Measurements from ENCODE around the gene IL17C. TPM values are rescaled to one million over a fixed set of nuclear protein-coding genes. Genes with fewer than 3 reads are reported as not detected.

IL17C gene
- total and polyA plus RNA-seq, 2 experiments from 2014 or later: 0.57 TPM; not detected in 1

GRCh38 chr16:88653101-88653500 is 14.7 kb downstream of the IL17C start:
- Histone ChIP-seq H3K27me3 (no peaks in the 10 kb centered on the region), H3K27ac (no peak overlapping the region), H2AFZ (no peak overlapping the region), H4K20me1 (ENCODE audit: insufficient read depth, poor library complexity, severe bottlenecking) (peaks cover 9% of the 10 kb centered on the region), H3K79me2 (peaks cover 15% of the 10 kb centered on the region), H3K36me3 (replicated peaks; ENCODE audit: insufficient read depth, low read depth) (no peaks in the 10 kb centered on the region), H3K9me2 (replicated peaks; ENCODE audit: insufficient read depth) (no peaks in the 10 kb centered on the region), H3K9me3 (ENCODE audit: low read depth) (no peaks in the 10 kb centered on the region), H3K4me1 (ENCODE audit: insufficient read depth) (peaks cover 15% of the 10 kb centered on the region), H3K4me3 (no peak overlapping the region), H3K4me2 (no peak overlapping the region)
- TF ChIP-seq CTCF (IDR thresholded peaks at IDR 0.05; ENCODE audit: poor library complexity) (no peak), EZH2phosphoT487 (IDR thresholded peaks at IDR 0.05; ENCODE audit: low read depth, severe bottlenecking, unreplicated experiment) (no peak), EZH2 (IDR thresholded peaks at IDR 0.05; ENCODE audit: borderline replicate concordance) (no peak)
- DNase-seq (ENCODE audit: low spot score): no peak
- 91% methylated on average over 13 of the region's 13 CpGs for WGBS (ENCODE audit: low lambda C conversion rate, missing lambda C conversion rate)

- peaks cover 12% of the 10 kb centered on the region for H3K79me2 ChIP-seq
- peaks cover 15% of the 10 kb centered on the region for H3K4me1 ChIP-seq (ENCODE audit: insufficient read depth)
- peaks cover 5% of the 10 kb centered on the region for H4K20me1 ChIP-seq (ENCODE audit: insufficient read depth, poor library complexity, severe bottlenecking)
- no peak for DNase-seq (ENCODE audit: low spot score)
- H2AFZ ChIP-seq: no peak overlapping the region
- WGBS (ENCODE audit: low lambda C conversion rate, missing lambda C conversion rate): 94% methylated on average over 32 of the region's 32 CpGs
- no peak overlapping the region for H3K4me2 ChIP-seq
- H3K9me3 ChIP-seq (ENCODE audit: low read depth): no peaks in the 10 kb centered on the region
- no peaks in the 10 kb centered on the region for H3K27me3 ChIP-seq
- no peaks in the 10 kb centered on the region for H3K9me2 ChIP-seq (replicated peaks; ENCODE audit: insufficient read depth)
- H3K27ac ChIP-seq: no peak overlapping the region
- no peak for TF ChIP-seq CTCF (IDR thresholded peaks at IDR 0.05; ENCODE audit: poor library complexity)
- no peak for TF ChIP-seq EZH2 (IDR thresholded peaks at IDR 0.05; ENCODE audit: borderline replicate concordance)
- TF ChIP-seq EZH2phosphoT487 (IDR thresholded peaks at IDR 0.05; ENCODE audit: low read depth, severe bottlenecking, unreplicated experiment): no peak
- H3K4me3 ChIP-seq: no peak overlapping the region
- no peaks in the 10 kb centered on the region for H3K36me3 ChIP-seq (replicated peaks; ENCODE audit: insufficient read depth, low read depth)
These were observed 15.4 kb downstream of the IL17C start for GRCh38 chr16:88653596-88654362.

GRCh38 chr16:88654363-88655052 is 16.1 kb downstream of the IL17C start:
- Histone ChIP-seq H3K27ac (no peak overlapping the region), H3K27me3 (no peaks in the 10 kb centered on the region), H2AFZ (no peak overlapping the region), H3K9me3 (ENCODE audit: low read depth) (no peaks in the 10 kb centered on the region), H3K36me3 (replicated peaks; ENCODE audit: insufficient read depth, low read depth) (no peaks in the 10 kb centered on the region), H3K79me2 (peaks cover 15% of the 10 kb centered on the region), H4K20me1 (ENCODE audit: insufficient read depth, poor library complexity, severe bottlenecking) (peaks cover 11% of the 10 kb centered on the region), H3K4me2 (no peak overlapping the region), H3K9me2 (replicated peaks; ENCODE audit: insufficient read depth) (no peaks in the 10 kb centered on the region), H3K4me1 (ENCODE audit: insufficient read depth) (peaks cover 12% of the 10 kb centered on the region), H3K4me3 (no peak overlapping the region)
- DNase-seq (ENCODE audit: low spot score): no peak
- TF ChIP-seq EZH2 (IDR thresholded peaks at IDR 0.05; ENCODE audit: borderline replicate concordance) (no peak), EZH2phosphoT487 (IDR thresholded peaks at IDR 0.05; ENCODE audit: low read depth, severe bottlenecking, unreplicated experiment) (no peak), CTCF (IDR thresholded peaks at IDR 0.05; ENCODE audit: poor library complexity) (no peak)
- 95% methylated on average over 27 of the region's 28 CpGs for WGBS (ENCODE audit: low lambda C conversion rate, missing lambda C conversion rate)
